HG03280 (cell line): ENCODE data around the gene ENSA.
"Not testable (repeated sequence)": the region's sequence is repeated elsewhere in the genome, so short reads cannot be mapped to it uniquely, and the experiment has no call there.

ENCODE experiments used
- ATAC-seq: cut with Tn5 transposase; IDR thresholded peaks from one replicate; pipeline ENCODE4 v1.9.1; 2021; ENCODE audit warnings: mild to moderate bottlenecking, moderate library complexity; ENCODE audit not compliant: unreplicated experiment

The ENSA gene

DNA sequence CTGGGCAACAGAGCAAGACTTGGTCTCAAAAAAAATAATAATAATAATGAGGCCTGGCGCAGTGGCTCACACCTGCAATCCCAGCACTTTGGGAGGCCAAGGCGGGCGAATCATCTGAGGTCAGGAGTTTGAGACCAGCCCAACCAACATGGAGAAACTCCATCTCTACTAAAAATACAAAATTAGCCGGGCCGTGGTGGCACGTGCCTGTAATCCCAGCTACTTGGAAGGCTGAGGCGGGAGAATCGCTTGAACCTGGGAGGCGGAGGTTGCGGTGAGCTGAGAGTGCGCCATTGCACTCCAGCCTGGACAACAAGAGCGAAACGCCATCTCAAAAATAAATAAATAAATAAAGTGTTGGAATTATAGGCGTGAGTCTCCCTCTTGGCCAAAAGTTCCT is 47.5 kb downstream of the ENSA start:
- ATAC-seq, result not testable (repeated sequence)

DNA sequence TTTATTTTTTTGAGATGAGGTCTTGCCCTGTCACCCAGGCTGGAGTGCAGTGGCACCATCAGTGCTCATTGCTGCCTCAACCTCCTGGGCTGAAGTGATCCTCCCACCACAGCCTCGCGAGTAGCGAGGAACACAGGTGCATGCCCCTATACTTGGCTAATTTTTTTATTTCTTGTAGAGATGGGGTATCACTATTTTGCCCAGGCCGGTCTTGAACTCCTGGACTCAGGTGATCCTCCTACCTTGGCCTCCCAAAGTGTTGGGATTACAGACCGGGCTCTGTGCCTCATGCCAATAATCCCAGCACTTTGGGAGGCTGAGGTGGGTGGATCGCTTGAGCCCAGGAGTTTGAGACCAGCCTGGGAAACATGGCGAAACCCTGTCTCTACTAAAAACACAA is 48.0 kb downstream of the ENSA start:
- ATAC-seq, result not testable (repeated sequence)

DNA sequence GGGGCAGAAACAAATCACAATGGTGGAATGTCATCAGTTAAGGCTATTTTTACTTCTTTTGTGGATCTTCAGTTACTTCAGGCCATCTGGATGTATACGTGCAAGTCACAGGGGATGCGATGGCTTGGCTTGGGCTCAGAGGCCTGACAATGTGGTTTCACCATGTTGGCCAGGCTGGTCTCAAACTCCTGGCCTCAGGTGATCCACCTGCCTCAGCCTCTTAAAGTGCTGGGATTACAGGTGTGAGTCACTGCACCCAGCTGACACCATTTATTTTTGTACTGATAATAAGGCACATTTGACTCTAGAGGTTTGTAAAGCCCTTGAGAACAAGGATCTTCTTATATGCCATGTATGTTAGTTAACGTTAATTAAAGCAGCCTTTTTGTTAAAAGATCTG is 48.4 kb downstream of the ENSA start:
- ATAC-seq, result not testable (repeated sequence)

DNA sequence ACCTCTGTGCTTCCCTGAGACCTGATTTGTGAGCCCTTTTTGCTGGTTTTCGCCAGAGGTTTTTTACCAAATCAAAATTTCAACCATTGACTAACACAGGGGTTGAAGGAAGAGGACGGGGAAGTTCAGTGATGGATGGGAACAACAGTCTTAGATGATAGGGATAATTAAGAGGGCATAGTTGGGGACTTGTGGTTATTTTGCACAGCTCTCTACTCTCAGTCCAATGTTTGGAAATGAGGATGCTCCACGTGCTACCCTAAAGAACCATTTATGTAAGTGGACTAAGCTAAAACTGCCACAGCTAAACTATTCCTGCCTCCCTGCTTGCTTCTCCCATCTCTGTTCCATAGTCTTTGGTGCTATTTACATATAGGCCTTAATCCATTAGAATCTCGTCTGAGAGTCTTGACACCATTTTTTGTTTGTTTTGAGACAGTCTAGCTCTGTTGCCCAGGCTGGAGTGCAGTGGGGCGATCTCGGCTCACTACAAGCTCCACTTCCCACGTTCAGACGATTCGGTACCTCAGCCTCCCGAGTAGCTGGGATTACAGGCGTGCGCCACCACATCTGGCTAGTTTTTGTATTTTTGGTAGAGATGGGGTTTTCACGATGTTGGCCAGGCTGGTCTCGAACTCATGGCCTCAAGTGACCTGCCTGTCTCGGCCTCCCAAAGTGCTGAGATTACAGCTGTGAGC is 49.3 kb downstream of the ENSA start:
- ATAC-seq, result no peak

GRCh38 chr1:150579110-150579944 is 50.1 kb downstream of the ENSA start, which contains the start of gene MCL1:
MCL1 (minus strand) TSS chr1:150579610; CDS start chr1:150579530, 80 bp downstream.
- peak; percentile 90 for ATAC-seq

- ATAC-seq, result no peak
Observed at GRCh38 chr1:150578272-150579109, 50.9 kb downstream of the ENSA start.

DNA sequence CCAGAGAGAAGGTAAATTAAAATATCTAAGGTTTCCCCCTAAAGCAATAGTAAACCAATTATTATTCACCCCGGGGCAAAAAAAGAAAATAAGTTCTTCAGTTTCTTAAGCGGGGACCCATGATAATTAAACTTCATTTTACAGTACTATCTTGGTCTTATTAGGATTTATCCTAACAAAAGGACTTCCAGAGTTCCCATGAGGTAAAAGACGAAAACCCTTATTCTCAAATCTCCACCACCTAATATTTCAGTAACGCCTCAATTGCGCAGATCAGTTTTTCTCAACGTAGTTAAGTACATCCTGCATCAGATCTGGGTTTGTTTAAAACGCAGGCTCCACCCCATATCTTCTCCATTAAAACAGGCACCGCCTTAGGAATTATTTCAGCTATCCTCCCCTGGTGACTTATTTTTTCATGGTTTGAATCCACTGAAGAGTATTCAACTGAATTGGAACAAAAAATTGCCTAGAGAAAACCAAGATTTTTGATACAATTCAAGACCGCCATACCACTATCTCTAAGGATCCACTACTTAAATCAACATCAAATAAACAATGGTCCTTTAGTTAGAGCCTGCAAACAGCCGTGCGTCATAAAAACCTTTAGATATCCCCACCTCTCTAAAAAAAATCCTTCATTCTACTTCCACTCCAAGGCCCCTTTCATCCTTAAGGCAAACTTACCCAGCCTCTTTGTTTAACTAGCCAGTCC is 51.7 kb downstream of the ENSA start:
- ATAC-seq, result no peak

DNA sequence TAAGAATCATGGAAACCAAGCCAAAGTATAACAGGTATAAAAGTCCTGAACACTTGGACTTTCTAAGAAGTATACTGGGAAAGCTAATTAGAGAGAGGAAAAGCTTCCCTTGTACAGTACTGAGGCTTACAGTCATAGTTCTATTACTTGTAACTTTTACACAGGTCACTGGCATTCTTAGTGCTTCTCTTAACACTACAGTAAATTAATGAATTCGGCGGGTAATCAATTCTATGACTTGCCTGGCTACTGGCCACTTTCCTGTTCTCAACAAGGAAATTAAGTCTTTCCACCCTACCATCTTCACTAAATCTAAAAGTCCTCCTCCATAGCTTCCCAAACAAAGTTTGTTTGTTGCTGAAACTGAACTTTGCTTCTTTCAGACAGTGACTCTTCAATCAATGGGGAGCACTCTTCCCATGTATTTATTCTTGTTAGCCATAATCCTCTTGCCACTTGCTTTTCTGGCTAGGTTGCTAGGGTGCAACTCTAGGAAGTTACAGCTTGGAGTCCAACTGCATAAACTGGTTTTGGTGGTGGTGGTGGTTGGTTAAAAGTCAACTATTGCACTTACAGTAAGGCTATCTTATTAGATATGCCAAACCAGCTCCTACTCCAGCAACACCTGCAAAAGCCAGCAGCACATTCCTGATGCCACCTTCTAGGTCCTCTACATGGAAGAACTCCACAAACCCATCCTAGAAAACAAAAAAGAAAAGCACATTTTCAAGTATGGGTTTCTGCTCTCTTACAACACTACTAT is 52.4 kb downstream of the ENSA start:
- ATAC-seq, result no peak

GRCh38 chr1:150576367-150576711 is 53.1 kb downstream of the ENSA start:
- no peak for ATAC-seq

GRCh38 chr1:150575518-150576366 is 53.7 kb downstream of the ENSA start:
- no peak for ATAC-seq

DNA sequence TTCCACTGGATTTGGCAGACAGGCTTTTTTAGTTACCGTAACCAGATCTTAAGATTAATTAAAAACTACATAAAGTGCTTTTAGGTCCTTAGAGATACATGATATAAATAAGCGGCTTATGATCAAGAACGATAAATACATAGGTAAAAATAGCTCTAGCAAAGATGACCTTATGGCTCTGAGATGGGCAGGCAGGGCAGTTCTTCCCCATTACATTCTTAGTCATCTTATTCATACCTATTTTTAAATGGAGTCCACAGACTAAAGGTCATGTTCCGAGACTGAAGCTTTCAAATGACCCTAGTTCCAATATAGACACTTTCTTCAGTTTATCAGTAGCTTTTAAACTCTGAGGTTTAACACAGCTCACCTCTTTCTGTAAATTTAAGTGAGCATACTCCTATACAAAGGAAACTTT is 54.3 kb downstream of the ENSA start:
- ATAC-seq, result no peak

DNA sequence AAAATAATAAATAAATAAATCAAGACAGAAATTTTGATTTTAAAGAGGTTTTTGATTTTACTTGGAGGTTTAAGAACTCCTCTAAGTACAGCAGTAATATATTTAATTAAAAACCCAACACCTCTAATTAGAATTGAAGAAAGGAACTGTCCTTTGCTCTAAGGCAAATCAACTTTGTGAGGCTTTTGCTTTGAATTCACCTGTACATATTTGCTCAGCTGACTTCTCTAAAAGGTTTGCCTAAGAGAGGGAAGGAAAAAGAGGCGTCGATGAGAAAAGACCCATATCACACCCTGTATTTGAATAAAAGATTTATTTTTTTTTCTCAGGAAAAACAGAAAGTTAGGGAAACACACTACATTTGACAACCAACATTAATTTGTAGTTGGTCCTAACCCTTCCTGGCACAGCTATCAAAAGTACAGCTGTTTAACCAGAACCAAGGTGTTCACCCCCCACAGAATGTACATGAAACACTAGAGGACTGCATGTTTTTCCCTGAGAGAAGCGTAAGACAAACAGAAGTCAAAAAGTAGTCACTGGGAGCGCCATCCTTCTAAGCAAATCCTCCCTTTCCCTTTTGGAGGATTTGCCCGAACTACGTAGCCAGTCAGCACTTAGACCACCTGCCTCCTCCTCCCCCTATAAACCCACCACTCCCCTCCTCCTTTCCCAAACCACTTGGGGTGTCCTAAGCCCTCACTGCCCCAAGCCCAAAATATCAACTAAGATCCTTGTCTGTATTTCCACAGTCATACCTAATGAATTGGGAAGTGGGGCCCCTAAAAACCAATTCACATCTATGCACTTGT is 54.9 kb downstream of the ENSA start:
- ATAC-seq, result no peak

DNA sequence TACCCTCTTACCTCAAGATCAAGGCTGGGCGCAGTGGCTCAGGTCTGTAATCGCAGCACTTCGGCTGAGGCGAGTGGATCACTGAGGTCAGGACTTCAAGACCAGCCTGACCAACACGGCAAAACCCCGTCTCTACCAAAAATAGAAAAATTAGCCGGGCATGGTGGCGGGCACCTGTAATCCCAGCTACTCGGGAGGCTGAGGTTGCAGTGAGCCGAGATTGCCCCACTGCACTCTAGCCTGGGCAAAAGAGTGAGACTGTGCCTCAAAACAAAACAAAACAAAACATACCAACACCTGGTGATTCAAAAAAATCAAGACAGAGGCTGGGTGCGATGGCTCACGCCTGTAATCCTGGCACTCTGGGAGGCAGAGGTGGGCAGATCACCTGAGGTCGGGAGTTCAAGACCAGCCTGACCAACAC is 55.8 kb downstream of the ENSA start:
- not testable (repeated sequence) for ATAC-seq

DNA sequence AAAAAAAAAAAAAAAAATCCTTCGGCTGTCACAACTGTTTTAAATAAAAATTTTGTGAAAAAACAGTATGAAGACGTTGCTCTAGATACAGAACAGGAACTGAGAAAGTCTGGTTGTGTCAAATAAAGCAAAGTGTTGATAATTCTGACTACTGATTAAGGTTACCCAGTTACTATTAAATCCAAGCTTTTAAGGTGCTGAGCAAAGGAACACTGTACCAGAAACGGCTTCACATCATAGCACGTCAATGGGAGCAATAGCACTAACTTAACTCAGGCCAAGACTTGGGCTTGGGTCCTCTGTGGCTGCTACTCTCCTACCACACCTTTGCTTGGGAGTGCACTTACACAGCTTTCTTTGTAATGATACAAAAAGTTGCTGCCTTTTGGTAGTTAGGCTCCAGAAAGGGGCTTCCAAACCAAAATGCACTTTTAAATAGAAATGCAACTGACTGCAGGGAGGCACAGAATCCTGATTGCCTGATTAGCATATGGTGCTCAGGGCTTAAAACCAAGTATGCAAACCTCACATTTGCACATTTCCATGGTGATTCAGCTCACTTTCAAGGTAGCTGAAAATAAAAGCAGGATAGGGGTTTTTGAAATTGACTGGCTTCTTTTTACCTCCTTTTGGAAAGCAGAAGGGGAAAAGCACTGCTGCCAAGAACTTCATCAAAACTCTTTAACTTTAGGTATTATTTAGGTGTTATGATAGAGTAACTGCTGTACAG is 56.3 kb downstream of the ENSA start:
- no peak for ATAC-seq
